ENCODE data around the gene MRPL45. TPM values are rescaled to one million over a fixed set of nuclear protein-coding genes. Genes with fewer than 3 reads are reported as not detected.

Gene MRPL45
- total and polyA plus RNA-seq, 10 of the 15 experiments (the other 5 are each of a cell fraction or from before 2014, with no cell fraction given), result 37.5 to 128 (median 59.6) TPM

DNA sequence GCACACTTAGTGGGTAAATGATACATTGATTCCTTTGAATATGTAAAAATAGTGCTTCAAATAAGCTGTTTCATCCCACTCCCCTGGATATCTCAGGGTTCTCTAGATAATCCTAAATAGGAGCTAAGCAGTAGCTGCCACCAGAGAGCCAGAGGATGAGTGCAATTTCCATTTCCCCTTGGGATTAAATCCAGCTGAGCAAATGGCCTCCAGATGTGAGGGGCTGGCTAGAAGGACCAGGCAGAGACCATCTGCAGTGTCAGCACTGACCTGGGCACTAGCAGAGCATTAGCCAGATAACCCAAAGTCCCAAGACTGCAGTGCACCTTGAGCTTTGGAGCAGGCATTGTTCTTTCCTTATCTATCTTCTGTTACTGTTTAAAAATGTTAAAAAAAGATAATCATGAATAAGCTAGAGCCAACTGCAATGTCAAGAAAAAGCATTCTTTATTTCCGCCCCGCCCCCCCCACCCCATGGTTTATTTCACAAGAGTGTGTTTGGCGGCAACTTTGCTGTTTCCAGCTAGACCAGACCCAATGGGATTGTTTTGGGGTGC is 27.3 kb downstream of the MRPL45 start:
- intact Hi-C loops (cut with micrococcal nuclease; ENCODE audit: unreplicated experiment) (no loop called here), in situ Hi-C loops (cut with MboI) (no loop called here)
- H3K9me3 ChIP-seq (replicated peaks; ENCODE audit: control insufficient read depth, insufficient read depth, low read length), result no peaks in the 10 kb centered on the region; the same call in 2 of the 3 replicates
- H3K4me3 ChIP-seq, result no peak overlapping the region
- H2AFZ ChIP-seq (ENCODE audit: control insufficient read depth, low read depth, low read length), result no peak overlapping the region
- TF ChIP-seq CHD4 (IDR thresholded peaks at IDR 0.05) (no peak), FOXM1 (IDR thresholded peaks at IDR 0.05; ENCODE audit: low read depth, low read length) (no peak), TCF3 (IDR thresholded peaks at IDR 0.05; ENCODE audit: borderline replicate concordance, insufficient read depth, low read depth, low read length) (no peak), ZNF207 (IDR thresholded peaks at IDR 0.05; ENCODE audit: borderline replicate concordance) (no peak), RELA (IDR thresholded peaks at IDR 0.05; ENCODE audit: borderline replicate concordance, partially characterized antibody) (no peak), MYC (IDR thresholded peaks at IDR 0.05; ENCODE audit: insufficient read depth, insufficient read length, insufficient replicate concordance, low read length, severe bottlenecking) (no peak), STAT3 (IDR thresholded peaks at IDR 0.05; ENCODE audit: low read depth, low read length) (no peak), BHLHE40 (IDR thresholded peaks at IDR 0.05; ENCODE audit: borderline replicate concordance in 1 of 2, low read depth in 2 of 2, low read length in 1 of 2) (no peak), KLF5 (IDR thresholded peaks at IDR 0.05; ENCODE audit: partially characterized antibody) (no peak)
- TF ChIP-seq, protein P1, sequence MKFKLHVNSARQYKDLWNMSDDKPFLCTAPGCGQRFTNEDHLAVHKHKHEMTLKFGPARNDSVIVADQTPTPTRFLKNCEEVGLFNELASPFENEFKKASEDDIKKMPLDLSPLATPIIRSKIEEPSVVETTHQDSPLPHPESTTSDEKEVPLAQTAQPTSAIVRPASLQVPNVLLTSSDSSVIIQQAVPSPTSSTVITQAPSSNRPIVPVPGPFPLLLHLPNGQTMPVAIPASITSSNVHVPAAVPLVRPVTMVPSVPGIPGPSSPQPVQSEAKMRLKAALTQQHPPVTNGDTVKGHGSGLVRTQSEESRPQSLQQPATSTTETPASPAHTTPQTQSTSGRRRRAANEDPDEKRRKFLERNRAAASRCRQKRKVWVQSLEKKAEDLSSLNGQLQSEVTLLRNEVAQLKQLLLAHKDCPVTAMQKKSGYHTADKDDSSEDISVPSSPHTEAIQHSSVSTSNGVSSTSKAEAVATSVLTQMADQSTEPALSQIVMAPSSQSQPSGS (IDR thresholded peaks at IDR 0.05; ENCODE audit: low read length), result no peak
- TF ChIP-seq, protein P2, sequence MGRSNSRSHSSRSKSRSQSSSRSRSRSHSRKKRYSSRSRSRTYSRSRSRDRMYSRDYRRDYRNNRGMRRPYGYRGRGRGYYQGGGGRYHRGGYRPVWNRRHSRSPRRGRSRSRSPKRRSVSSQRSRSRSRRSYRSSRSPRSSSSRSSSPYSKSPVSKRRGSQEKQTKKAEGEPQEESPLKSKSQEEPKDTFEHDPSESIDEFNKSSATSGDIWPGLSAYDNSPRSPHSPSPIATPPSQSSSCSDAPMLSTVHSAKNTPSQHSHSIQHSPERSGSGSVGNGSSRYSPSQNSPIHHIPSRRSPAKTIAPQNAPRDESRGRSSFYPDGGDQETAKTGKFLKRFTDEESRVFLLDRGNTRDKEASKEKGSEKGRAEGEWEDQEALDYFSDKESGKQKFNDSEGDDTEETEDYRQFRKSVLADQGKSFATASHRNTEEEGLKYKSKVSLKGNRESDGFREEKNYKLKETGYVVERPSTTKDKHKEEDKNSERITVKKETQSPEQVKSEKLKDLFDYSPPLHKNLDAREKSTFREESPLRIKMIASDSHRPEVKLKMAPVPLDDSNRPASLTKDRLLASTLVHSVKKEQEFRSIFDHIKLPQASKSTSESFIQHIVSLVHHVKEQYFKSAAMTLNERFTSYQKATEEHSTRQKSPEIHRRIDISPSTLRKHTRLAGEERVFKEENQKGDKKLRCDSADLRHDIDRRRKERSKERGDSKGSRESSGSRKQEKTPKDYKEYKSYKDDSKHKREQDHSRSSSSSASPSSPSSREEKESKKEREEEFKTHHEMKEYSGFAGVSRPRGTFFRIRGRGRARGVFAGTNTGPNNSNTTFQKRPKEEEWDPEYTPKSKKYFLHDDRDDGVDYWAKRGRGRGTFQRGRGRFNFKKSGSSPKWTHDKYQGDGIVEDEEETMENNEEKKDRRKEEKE (IDR thresholded peaks at IDR 0.05), result no peak
- TF ChIP-seq, protein P3, sequence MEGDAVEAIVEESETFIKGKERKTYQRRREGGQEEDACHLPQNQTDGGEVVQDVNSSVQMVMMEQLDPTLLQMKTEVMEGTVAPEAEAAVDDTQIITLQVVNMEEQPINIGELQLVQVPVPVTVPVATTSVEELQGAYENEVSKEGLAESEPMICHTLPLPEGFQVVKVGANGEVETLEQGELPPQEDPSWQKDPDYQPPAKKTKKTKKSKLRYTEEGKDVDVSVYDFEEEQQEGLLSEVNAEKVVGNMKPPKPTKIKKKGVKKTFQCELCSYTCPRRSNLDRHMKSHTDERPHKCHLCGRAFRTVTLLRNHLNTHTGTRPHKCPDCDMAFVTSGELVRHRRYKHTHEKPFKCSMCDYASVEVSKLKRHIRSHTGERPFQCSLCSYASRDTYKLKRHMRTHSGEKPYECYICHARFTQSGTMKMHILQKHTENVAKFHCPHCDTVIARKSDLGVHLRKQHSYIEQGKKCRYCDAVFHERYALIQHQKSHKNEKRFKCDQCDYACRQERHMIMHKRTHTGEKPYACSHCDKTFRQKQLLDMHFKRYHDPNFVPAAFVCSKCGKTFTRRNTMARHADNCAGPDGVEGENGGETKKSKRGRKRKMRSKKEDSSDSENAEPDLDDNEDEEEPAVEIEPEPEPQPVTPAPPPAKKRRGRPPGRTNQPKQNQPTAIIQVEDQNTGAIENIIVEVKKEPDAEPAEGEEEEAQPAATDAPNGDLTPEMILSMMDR (IDR thresholded peaks at IDR 0.05 in 2 of 3, conservative IDR thresholded peaks at IDR 0.05 in 1 of 3; ENCODE audit: control insufficient read depth in 2 of 3, extremely low read depth in 1 of 3, insufficient read depth in 1 of 3, low read depth in 3 of 3, low read length in 3 of 3), result no peak
- H3K36me3 ChIP-seq (ENCODE audit: control insufficient read depth in 2 of 2, insufficient read depth in 2 of 2, low read length in 1 of 2), result peaks cover 5 to 11% of the 10 kb centered on the region in 2 experiments
- no peak overlapping the region for H3K4me2 ChIP-seq (ENCODE audit: control insufficient read depth, insufficient read depth)
- ChIA-PET CTCF (interaction anchor here (0.9 to 4.5 kb wide), 6 partner anchors 8 to 90 kb away, joined by 3 to 36 read pairs (median 8); no protein-coding TSS in a partner anchor), SMC1A (ENCODE audit: uncharacterized antibody, unreplicated experiment) (interaction anchor here (0.6 to 1.6 kb wide), 3 partner anchors 70 to 798 kb away, joined by 3 read pairs; no protein-coding TSS in a partner anchor), POLR2A (interaction anchor here (0.7 to 1.0 kb wide), 2 partner anchors 14 to 30 kb away, joined by 4 to 5 read pairs; no protein-coding TSS in a partner anchor), RAD21 (ENCODE audit: unreplicated experiment) (interaction anchor here (1.6 kb wide), 1 partner anchor 28 kb away, joined by 3 read pairs; no protein-coding TSS in a partner anchor)
- no TSS peak for BruUV-seq (replicated peaks)
- no peak for FAIRE-seq
- no peaks in the 10 kb centered on the region for H3K27me3 ChIP-seq (replicated peaks in 1 of 2; ENCODE audit: control insufficient read depth in 2 of 2, insufficient read depth in 2 of 2, low read length in 1 of 2)
- no peak overlapping the region for H3K27ac ChIP-seq (ENCODE audit: control insufficient read depth, insufficient read depth)
- DNase-seq (ENCODE audit: low read depth, low spot score), result no peak
- no peak overlapping the region for H3K9ac ChIP-seq (ENCODE audit: control insufficient read depth, insufficient read depth, low read length)
- no peaks in the 10 kb centered on the region; the same call in 1 of the 2 replicates for H3K4me1 ChIP-seq (ENCODE audit: control insufficient read depth, insufficient read depth, low read length)
- 97% methylated on average over 3 of the region's 3 CpGs for WGBS (ENCODE audit: insufficient coverage, insufficient replicate concordance, low lambda C conversion rate, missing lambda C conversion rate)
- H4K20me1 ChIP-seq (ENCODE audit: control insufficient read depth, insufficient read depth), result no peaks in the 10 kb centered on the region
- ATAC-seq, result no peak
- H3K79me2 ChIP-seq (ENCODE audit: control insufficient read depth, insufficient read depth, low read length), result no peaks in the 10 kb centered on the region

Measured in GM12878 (cell line).